ENCODE results near the gene SGK2.
"Not testable (repeated sequence)": the region's sequence is repeated elsewhere in the genome, so short reads cannot be mapped to it uniquely, and the experiment has no call there.

SGK2 gene

DNA sequence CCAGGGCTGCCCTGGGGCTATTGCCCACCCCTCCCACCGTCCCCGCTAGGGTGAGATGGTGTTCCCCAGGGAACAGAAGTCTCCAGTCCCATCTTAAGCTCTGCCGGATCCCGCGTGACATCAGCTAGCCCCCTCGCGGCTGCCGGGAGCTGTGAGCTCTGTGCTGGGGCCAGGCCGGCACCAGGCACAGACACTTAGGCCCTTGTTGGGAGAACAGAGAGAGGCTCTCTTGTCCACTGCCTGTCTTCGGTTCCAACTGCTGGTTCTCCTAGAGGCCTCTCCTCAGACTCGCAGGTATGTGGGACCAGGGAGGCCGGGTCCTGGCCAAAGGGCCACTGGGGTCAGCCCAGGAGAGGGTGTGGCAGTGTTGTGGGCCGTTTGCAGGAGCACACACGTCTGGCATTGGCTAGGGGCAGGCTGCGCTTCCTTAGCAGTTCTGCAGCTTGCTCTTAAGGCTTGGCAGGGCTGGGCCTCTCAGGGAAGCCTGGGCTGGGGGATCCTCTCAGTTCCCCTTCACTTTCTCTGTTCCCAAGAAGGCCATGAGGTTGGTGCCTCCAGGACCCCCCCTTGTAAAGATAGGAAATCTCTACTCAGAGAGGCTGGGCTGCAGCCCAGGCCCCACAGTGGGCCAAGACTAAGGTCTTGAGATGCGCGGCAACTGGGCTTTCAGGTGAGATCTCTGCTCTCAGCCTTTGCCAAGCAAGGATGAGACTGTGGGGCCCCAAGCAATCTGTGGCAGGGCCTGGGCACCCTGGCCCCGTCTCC, 6.3 kb downstream of the SGK2 start:
- no peak for DNase-seq

DNA sequence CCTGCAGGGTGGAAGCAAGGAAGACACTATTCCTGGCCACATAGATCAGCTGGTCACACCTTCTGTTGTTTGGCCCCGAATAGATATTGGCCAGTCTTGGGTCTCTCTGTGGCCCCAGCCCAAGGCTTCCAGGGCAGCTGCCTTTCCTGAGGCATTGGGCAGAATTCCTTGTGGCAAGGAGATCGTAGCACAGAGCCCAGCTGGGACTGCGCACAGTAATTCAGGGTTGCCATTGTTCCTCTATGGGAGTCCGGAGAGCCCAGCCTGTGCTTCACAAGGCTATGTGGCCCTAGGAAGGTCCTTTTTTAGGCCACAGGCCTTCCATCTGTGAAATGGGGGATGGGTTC, 6.9 kb downstream of the SGK2 start:
- no peak for DNase-seq

GRCh38 chr20:43567477-43567876, 8.7 kb downstream of the SGK2 start:
- no peak for DNase-seq

DNA sequence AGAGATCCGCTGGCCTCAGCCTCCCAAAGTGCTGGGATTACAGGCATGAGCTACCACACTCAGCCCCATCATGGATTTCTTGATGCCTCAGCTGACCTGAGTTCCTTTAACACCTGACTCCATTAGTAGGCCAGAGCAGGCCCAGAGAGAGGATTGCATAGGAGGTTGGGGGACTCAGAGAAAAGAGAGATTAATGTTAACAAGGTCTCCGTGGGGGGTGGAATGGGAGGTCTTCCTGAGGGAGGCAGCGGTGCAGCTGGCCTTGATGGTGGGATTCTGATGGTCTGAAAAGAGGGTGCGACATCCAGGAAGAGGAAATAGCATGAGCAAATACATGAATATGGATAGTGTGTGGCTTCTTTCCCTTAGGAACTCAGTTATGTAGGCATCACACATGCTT, 9.9 kb downstream of the SGK2 start:
- DNase-seq: no peak

DNA sequence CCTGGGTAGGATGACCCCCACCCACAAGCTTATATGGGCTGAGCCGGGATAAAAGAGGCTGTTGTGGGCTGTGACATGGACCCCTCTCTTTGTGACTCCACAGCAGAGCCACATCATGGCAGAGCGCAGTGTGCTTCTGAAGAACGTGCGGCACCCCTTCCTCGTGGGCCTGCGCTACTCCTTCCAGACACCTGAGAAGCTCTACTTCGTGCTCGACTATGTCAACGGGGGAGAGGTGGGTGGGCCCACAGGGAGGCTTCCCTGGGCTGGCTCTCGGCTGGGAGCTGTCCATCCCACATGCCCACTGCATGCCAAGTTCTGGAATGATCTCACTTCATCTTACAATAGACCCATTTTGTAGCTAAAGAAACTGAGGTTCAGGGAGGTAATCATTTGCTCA, 10.5 kb downstream of the SGK2 start:
- no peak for DNase-seq

DNA sequence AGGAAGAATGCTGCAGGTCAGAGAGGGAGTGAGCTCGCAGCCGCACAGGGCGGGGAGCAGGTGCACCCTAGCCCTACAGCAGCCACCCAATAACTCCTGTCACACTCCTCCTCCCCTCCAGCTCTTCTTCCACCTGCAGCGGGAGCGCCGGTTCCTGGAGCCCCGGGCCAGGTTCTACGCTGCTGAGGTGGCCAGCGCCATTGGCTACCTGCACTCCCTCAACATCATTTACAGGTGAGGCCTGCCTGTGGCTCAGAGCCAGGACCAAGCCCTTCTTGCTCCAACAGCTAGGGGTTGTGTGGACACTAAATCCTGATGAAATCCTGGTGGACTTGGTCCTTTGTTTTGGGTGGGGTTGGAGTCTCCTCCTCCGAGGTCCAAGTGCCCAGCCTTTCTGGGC, 11.7 kb downstream of the SGK2 start:
- DNase-seq: no peak

- DNase-seq: no peak
These were observed 12.5 kb downstream of the SGK2 start for GRCh38 chr20:43571310-43571709.

- DNase-seq: no peak
These were observed 12.9 kb downstream of the SGK2 start for GRCh38 chr20:43571771-43572170.

DNA sequence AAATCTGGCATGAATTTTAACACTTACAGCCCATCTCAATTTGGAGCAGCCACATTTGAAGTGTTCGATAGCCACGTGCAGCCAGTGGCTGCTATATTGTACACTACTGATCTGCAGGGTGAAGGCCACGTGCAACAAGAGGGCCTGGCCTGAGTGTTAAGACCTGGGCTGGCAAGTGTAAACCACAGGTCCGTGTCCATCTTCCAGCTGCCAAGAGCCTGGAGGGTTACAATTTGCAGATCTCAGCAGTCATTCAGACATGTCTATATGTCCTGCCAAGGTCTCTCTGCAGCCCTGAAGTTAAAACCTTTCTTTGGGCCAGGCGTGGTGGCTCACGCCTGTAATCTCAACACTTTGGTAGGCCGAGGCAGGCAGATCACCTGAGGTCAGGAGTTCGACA, 14.1 kb downstream of the SGK2 start:
- no peak for DNase-seq

GRCh38 chr20:43576108-43576507, 17.3 kb downstream of the SGK2 start:
- no peak for DNase-seq

DNA sequence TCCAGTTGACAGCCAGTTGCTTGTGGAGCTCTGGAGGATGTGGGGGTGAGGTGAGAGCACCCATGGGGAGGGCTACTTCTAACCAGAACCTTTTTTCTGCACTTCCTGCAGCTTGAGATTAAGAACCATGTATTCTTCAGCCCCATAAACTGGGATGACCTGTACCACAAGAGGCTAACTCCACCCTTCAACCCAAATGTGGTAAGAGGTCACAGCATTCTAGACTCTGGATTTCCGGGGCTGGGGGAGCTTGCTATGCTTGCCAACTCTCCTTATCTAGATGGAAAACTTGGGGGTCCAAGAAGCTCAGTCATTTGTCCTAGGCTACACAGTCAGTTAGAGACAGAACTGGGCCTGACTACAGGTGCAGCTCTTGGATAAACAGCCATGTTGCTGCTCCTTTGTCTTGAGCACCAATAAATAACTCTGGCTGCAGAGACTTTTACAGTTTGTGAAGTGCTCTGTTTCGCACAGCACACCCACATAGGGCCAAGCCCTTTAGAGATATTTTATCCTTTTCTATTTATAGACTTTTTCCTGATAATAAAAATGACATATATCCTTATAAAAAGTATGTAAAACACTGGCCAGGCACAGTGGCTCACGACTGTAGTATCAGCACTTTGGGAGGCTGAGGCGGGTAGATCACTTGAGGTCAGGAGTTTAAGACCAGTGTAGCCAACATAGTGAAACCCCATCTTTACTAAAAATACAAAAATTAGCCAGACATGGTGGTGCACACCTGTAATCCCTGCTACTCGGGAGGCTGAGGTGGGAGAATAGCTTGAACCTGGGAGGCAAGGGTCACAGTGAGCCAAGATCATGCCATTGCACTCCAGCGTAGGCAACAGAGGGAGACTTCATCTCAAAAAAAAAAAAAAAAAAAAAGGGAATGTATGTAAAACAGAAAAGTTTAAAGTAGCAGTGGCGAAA, 21.3 kb downstream of the SGK2 start:
- no peak for DNase-seq

GRCh38 chr20:43583133-43583864, 24.5 kb downstream of the SGK2 start:
- no peak for DNase-seq

GRCh38 chr20:43583982-43584432, 25.2 kb downstream of the SGK2 start:
- no peak for DNase-seq

DNA sequence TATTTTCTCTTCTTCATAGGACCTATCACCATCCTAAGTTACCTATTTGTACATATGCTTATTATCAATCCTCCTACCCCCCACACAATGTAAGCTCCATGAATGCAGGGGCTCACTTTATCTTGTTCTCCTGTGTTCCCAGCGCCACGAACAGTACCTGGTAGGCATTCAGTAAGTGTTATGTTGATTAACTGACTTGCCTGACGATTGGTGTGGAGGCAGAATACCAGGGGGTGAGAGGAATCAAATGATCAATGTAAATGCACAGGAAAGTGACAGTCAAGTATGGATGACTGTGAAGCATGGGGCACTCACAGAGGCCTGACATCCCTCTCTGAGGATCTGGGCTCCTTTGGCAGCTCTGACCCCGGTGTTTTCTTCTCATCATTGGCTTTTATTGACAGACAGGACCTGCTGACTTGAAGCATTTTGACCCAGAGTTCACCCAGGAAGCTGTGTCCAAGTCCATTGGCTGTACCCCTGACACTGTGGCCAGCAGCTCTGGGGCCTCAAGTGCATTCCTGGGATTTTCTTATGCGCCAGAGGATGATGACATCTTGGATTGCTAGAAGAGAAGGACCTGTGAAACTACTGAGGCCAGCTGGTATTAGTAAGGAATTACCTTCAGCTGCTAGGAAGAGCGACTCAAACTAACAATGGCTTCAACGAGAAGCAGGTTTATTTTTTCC, 25.8 kb downstream of the SGK2 start:
- no peak for DNase-seq

GRCh38 chr20:43586641-43587040, 27.8 kb downstream of the SGK2 start:
- no peak for DNase-seq

GRCh38 chr20:43588526-43588925, 29.7 kb downstream of the SGK2 start:
- not testable (repeated sequence) for DNase-seq

DNA sequence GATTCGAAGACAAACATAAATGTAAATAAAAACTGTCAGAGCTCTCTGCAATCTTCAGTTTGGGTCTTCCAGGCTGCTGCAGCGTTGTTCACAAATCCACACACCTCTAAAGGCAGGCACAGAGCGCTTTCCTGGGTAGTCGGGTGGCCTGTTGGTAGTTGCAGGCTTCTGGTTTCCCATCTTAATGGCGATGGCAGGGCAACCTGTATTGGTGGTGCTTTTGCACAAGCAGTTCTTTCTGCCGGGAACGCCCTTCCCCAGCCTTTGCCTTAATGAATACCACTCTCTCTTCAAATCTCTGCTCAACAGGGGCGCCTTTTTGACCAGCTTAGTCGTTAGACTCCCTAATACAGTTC, 31.2 kb downstream of the SGK2 start:
- DNase-seq: no peak

DNA sequence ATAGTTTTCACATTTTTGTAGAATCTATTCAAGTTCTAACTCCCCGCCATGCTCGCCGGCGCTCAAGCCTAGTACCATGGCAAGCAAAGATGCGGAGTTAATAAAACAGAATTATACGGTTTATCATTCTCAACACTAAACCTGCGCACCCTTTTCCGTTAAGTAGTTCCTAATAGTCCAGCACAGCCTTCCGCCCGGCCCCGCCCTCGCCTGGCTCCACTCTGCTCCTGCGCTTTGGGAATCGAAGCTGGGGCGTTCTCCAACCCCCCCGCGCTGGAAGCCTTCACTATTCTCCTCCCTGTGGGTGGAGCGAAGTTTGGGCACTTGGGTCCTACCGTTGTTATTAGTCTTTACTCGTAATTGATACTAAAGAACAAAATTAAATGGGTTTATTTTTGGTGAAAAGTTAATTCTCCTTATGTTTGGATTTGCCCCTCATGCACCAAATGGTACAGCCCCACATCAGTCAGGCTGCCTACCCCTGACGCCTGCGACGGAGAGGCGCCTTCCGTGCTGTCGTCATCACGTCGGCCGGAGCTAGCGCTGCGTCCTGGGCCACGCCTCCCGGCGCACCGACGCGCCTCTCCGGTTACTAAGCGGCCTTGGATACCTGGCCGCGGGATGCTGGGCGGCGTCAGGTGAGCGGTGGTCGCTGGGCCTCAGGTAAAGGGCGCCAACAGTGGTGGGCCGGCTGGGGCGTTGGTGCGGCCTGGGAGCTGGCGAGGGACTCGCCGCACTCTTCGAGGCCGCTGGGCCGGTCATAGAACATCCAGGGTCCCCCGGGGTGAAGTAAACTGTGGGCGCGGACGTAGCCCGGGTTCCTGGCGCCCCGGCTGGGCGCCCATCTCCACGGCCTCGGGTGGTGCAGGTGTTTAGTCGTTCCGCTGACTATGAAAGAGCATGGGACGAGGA, 31.8 kb downstream of the SGK2 start, which contains the start of gene IFT52:
Gene IFT52, plus strand, starts transcription at position 546 of the 912 bp plus-strand sequence. CDS start 3,762 bp downstream, outside the sequence.
- peak; percentile 74 for DNase-seq

DNA sequence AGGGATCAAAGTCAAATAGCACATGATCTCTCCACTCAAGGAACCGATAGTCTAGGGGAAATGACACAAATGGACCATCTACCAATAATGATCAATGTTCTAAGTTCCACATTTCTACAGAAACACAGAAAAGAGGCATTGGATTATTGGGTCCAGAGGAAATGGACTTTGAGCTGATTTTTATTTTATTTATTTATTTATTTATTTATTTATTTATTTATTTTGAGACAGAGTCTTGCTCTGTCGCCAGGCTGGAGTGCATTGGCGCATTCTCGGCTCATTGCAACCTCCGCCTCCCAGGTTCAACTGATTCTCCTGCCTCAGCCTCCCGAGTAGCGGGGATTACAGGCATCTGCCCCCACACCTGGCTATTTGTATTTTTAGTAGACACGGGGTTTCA, 43.1 kb downstream of the SGK2 start:
- not testable (repeated sequence) for DNase-seq

GRCh38 chr20:43603124-43603523, 44.3 kb downstream of the SGK2 start:
- no peak for DNase-seq

- no peak for DNase-seq
These were observed 46.9 kb downstream of the SGK2 start for GRCh38 chr20:43605715-43606114.

GRCh38 chr20:43607278-43607677, 48.5 kb downstream of the SGK2 start:
- DNase-seq: not testable (repeated sequence)

Measured in activated gamma-delta T cell (primary cell).